GM23248 (cell line): ENCODE measurements around the gene FAM8A1.

Experiments
- EZH2 ChIP-seq: fragments of 200-600 bp; sonication (generic); IDR thresholded peaks from 2 replicates; pipeline ENCODE4 v1.6.1; 2018; ENCODE audit warnings: antibody characterized with exemption, mild to moderate bottlenecking; ENCODE audit not compliant: insufficient read depth, poor library complexity, severe bottlenecking
- EZH2phosphoT487 ChIP-seq: fragments of 200-600 bp; sonication (generic); IDR thresholded peaks from 2 replicates; pipeline ENCODE4 v1.6.1; 2018; ENCODE audit warnings: antibody characterized with exemption, moderate library complexity, mild to moderate bottlenecking, low read depth; ENCODE audit not compliant: insufficient read depth

- TF ChIP-seq EZH2phosphoT487 (no peak), EZH2 (no peak)
Measured at GRCh38 chr6:17556014-17556413, 44.1 kb upstream of the FAM8A1 start.
